ENCODE results near the gene SERF1A.
"Not testable (repeated sequence)": the region's sequence is repeated elsewhere in the genome, so short reads cannot be mapped to it uniquely, and the experiment has no call there.

Gene SERF1A

DNA sequence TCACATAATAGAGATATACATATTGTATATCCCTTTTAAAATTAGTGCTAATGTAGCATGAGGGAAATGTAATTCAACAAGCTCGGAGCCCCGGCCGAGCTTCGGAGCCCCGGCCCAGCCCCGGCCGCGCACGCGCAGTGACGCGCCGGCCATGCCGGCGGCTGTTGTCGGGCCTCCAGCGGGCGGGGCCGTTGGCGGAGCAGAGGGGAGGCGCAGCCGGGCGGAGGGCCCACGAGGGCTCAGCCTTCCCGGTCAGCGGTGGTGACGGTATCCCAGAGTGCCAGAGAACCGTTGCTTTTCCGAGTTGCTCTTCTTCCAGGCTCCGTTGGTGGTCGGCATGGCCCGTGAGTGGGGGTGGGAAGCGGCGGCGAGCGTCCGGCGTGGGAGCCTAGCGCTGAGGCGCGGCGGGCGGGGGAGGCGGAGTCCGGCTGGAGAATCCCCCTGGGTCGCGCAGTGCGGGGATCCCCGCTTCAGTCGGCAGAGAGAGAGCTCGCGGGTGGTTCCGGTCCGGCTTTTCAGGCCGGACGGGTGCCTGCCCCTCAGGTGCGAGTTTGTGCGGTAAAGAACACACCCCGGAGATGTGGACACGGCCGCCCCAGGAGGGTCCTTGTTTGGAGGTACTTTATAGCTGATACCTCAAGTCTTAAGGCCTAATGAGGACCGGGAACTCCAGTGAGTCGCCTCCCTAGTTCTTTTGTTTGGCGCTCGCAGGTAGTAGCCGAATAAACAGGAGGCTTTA lies at the start of gene SERF1A:
Gene SERF1A, plus strand, starts transcription at position 137 of the 739 bp plus-strand sequence. Its CDS starts 201 bp downstream, at position 338.
- not testable (repeated sequence) for DNase-seq

DNA sequence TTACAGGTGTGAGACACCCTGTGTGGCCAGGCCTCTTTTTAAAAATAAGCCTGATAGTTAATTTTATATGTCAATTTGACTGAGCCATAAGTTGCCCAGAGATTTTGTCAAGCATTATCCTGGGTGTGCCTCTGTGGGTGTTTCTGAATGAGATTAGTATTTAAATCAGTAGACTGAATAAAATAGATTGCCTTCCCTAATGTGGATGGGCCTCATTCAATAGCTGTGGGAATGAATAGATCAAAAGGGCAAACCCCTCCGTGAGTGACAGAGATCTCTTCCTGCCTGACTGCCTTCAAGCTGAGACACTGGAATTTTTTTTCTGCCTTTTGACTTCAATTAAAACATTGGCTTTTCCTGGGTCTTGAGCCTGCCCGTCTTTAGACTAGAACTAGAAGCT lies 33.7 kb upstream of the SERF1A start:
- not testable (repeated sequence) for DNase-seq

GRCh38 chr5:70870626-70871025 lies 29.8 kb upstream of the SERF1A start:
- not testable (repeated sequence) for DNase-seq

DNA sequence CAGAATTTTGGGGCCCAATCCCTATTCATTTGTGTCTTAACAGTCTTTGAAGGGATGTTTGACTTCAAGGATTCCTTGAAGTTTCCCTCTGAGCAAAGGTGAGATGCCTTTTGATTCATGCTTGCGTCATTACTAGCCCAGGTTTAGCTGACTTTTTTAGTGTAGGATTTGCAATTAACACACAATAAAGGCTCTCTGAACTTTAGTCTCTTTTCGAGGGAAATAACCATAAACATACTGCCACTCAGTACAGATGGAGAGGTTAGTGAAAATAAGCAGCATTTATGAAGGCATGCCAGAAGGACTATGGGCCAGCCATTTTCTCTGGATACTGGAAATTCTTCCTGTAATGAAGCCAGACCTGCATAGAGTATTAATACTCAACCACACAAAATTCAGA lies 4.4 kb upstream of the SERF1A start:
- not testable (repeated sequence) for DNase-seq

DNA sequence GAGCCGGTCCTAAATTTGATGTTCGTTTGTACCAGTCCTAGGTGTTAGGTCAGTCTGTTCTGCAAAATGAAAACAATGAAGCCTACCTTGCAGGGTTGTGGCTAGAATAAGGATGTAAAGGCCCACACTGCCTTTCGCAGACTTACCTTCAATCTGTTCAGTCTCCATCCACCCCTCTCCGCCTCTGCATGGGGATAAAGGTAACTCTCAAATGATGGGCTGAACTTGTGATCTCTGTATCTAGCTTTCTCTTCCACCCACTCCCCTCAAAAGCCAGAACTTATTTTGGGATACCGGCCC lies 753 bp downstream of the SERF1A start:
- DNase-seq: not testable (repeated sequence)

DNA sequence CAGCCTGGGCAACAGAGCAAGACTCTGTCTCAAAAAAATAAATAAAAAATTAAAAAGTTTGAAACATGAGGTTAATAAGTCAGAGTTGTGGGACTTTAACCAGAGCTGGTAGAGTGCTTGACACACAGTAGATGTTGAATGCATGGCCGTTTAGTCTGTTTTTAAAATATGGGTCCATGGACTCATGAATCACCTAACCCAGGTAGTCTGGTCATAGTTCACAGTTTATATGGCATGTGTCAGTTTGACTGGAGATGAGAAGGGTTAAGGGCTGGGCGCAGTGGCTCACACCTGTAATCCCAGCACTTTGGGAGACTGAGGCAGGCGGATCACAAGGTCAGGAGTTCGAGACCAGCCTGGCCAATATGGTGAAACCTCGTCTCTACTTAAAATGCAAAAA lies 6.2 kb downstream of the SERF1A start:
- DNase-seq: not testable (repeated sequence)

DNA sequence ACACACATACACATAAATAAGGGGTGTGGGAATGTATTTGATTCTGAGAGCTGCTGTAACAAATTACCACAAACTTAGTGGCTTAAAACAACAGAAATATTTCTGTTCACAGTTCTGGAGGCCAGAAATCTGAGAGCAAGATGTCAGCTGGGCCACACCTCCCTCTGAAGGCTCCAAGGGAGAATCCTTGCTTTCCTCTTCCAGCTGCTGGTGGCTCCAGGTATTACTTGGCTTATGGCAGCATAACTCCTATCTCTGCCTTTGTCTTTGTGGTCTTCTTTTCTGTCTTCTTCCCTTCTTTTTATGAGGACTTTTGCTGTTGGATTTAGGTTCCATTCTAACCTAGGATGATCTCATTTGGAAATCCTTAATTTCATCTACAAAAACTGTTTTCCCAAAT lies 16.4 kb downstream of the SERF1A start:
- DNase-seq: not testable (repeated sequence)

DNA sequence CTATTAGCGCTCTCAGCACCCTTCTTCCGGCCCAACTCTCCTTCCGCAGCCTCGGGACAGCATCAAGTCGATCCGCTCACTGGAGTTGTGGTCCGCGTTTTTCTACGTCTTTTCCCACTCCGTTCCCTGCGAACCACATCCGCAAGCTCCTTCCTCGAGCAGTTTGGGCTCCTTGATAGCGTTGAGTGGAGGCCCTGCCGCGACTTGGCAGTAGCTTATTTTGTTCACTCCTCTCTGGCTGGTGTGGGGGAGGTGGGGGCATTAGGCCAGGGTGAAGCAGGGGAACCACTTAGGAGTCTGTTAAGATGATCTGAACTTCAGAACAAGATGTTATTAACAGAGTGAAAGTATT lies 24.7 kb downstream of the SERF1A start:
- DNase-seq: not testable (repeated sequence)

DNA sequence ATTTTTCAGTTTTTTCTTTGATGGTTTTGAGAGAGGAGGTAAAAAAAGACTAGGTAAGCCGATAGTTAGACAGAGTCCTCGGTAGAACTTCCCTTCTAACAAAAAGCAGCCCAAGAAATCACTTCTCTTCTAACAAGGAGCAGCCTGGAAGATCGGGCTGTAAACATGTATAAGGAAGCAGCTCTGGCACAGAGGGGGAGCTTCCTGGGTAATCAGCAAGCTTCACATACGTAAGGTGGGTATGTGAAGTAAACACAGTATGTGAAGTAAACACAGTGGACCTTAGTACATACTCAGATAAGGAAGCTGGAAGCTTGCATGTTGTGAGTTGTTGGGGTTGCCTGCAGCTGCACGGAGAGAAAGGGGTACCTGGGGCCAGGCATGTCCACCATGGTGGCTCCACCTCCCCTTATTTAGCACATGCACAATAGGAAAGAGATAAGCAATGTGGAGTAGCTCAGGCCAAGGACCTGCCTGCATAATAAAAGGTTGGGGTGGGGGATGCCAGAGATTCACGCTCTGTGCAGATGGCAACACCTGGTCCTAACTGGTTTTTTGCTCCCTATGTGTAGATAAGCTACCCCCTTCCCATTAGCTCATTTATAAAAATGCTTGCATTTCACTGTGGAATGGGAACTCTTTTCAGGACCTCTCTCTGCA lies 31.4 kb downstream of the SERF1A start:
- DNase-seq: not testable (repeated sequence)

- not testable (repeated sequence) for DNase-seq
Observed at GRCh38 chr5:70932560-70932959, 32.1 kb downstream of the SERF1A start.

- not testable (repeated sequence) for DNase-seq
Observed at GRCh38 chr5:70953068-70953467, 52.6 kb downstream of the SERF1A start.

All from CD4-positive, alpha-beta T cell treated with Interferon gamma for 1 hour (primary cell).